OCI-LY1 (cell line): ENCODE results near the gene GCG.

Experiments used
- H2AFZ ChIP-seq: fragments of 200-600 bp; sonication (generic), shearing (Covaris generic); 2 replicates; pipeline ENCODE4 v1.6.0; 2014; ENCODE audit warnings: antibody characterized with exemption, mild to moderate bottlenecking, low read length
- H3F3A ChIP-seq: fragments of 200-600 bp; sonication (generic), shearing (Covaris generic); 2 replicates; pipeline ENCODE4 v1.6.0; 2014; ENCODE audit warnings: mild to moderate bottlenecking, antibody characterized with exemption, low read length, moderate library complexity; ENCODE audit not compliant: insufficient read depth
- H3K27ac ChIP-seq: fragments of 200-600 bp; sonication (generic); 2 replicates; pipeline ENCODE4 v1.5.1; 2014; ENCODE audit warnings: low read length, mixed run types, mild to moderate bottlenecking, low read depth; ENCODE audit not compliant: poor library complexity, severe bottlenecking
- H3K27me3 ChIP-seq: fragments of 200-600 bp; sonication (generic); 2 replicates; pipeline ENCODE4 v1.6.0; 2014; ENCODE audit warnings: antibody characterized with exemption, mild to moderate bottlenecking, low read length, moderate library complexity; ENCODE audit not compliant: insufficient read depth
- H3K36me3 ChIP-seq: fragments of 200-600 bp; sonication (generic); 2 replicates; pipeline ENCODE4 v1.6.1; 2014; ENCODE audit warnings: mild to moderate bottlenecking, antibody characterized with exemption, low read length, moderate library complexity, mixed read lengths; ENCODE audit not compliant: insufficient read depth
- H3K4me1 ChIP-seq: fragments of 200-600 bp; sonication (generic); 2 replicates; pipeline ENCODE4 v1.5.1; 2014; ENCODE audit warnings: mild to moderate bottlenecking, low read length, moderate library complexity; ENCODE audit not compliant: insufficient read depth, severe bottlenecking
- H3K4me2 ChIP-seq: fragments of 200-600 bp; sonication (generic), shearing (Covaris generic); 2 replicates; pipeline ENCODE4 v1.6.1; 2014; ENCODE audit warnings: low read length
- H3K4me3 ChIP-seq: fragments of 200-600 bp; sonication (generic); 2 replicates; pipeline ENCODE4 v1.5.1; 2014; ENCODE audit warnings: low read length, low read depth, mild to moderate bottlenecking, mixed read lengths; ENCODE audit not compliant: poor library complexity, severe bottlenecking
- H3K79me2 ChIP-seq: fragments of 200-600 bp; shearing (Covaris generic); 2 replicates; pipeline ENCODE4 v1.6.1; 2016; ENCODE audit warnings: mixed run types, low read length, mixed read lengths; ENCODE audit not compliant: insufficient read depth
- H3K9ac ChIP-seq: fragments of 200-600 bp; sonication (generic), shearing (Covaris generic); 2 replicates; pipeline ENCODE4 v1.6.1; 2014; ENCODE audit warnings: mild to moderate bottlenecking, low read length, mixed read lengths
- H3K9me2 ChIP-seq: fragments of 200-600 bp; sonication (generic), shearing (Covaris generic); 2 replicates; pipeline ENCODE4 v1.6.1; 2014; ENCODE audit warnings: low read depth, mild to moderate bottlenecking, low read length, mixed read lengths
- H3K9me3 ChIP-seq: fragments of 200-600 bp; shearing (Covaris generic); 2 replicates; pipeline ENCODE4 v1.6.1; 2014; ENCODE audit warnings: low read length, mixed read lengths
- H4K20me1 ChIP-seq: fragments of 200-600 bp; sonication (generic), shearing (Covaris generic); 2 replicates; pipeline ENCODE4 v1.6.0; 2016; ENCODE audit warnings: mild to moderate bottlenecking, low read length; ENCODE audit not compliant: insufficient read depth
- EZH2 ChIP-seq: fragments of 200-600 bp; sonication (generic), shearing (Covaris generic); IDR thresholded peaks from 2 replicates; pipeline ENCODE4 v1.8.0; 2017; ENCODE audit warnings: borderline replicate concordance, mixed run types, mild to moderate bottlenecking, antibody characterized with exemption, low read length, moderate library complexity, mixed read lengths
- TF ChIP-seq, protein P1 (sequence below): fragments of 200-600 bp; sonication (generic), shearing (Covaris generic); IDR thresholded peaks from 2 replicates; pipeline ENCODE4 v1.5.1; 2017; ENCODE audit warnings: mild to moderate bottlenecking, antibody characterized with exemption, low read length, moderate library complexity, mixed read lengths

Gene GCG

DNA sequence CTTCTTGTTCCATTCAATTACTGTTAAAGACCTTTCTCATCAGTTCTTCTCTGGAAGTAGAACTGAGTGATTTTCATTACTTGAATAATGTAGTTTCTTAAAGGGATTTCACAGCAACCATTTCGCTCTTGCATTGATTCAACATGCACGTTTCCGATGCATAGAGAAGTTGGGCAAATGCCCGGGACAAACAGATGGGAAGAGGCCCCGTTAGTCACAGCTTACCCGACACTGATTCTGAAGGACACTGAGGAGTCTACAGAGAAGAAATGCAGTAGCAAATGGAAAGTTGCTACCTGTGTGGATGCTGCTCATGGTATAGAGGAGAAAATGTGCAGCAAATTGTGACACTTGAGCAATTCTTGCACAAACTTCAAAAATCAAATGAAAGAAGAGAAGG is 32.3 kb upstream of the GCG start:
- H2AFZ ChIP-seq = no peak overlapping the region
- no peaks in the 10 kb centered on the region for H3F3A ChIP-seq
- no peaks in the 10 kb centered on the region for H3K4me1 ChIP-seq
- H3K9me2 ChIP-seq = no peaks in the 10 kb centered on the region
- no peaks in the 10 kb centered on the region for H3K79me2 ChIP-seq
- no peaks in the 10 kb centered on the region for H3K36me3 ChIP-seq
- H4K20me1 ChIP-seq = no peaks in the 10 kb centered on the region
- H3K4me3 ChIP-seq = no peak overlapping the region
- H3K9ac ChIP-seq = no peak overlapping the region
- no peaks in the 10 kb centered on the region for H3K9me3 ChIP-seq
- no peak overlapping the region for H3K27ac ChIP-seq
- H3K4me2 ChIP-seq = no peak overlapping the region
- no peaks in the 10 kb centered on the region for H3K27me3 ChIP-seq
- TF ChIP-seq, protein P1, sequence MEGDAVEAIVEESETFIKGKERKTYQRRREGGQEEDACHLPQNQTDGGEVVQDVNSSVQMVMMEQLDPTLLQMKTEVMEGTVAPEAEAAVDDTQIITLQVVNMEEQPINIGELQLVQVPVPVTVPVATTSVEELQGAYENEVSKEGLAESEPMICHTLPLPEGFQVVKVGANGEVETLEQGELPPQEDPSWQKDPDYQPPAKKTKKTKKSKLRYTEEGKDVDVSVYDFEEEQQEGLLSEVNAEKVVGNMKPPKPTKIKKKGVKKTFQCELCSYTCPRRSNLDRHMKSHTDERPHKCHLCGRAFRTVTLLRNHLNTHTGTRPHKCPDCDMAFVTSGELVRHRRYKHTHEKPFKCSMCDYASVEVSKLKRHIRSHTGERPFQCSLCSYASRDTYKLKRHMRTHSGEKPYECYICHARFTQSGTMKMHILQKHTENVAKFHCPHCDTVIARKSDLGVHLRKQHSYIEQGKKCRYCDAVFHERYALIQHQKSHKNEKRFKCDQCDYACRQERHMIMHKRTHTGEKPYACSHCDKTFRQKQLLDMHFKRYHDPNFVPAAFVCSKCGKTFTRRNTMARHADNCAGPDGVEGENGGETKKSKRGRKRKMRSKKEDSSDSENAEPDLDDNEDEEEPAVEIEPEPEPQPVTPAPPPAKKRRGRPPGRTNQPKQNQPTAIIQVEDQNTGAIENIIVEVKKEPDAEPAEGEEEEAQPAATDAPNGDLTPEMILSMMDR = no peak
- TF ChIP-seq EZH2 = no peak

DNA sequence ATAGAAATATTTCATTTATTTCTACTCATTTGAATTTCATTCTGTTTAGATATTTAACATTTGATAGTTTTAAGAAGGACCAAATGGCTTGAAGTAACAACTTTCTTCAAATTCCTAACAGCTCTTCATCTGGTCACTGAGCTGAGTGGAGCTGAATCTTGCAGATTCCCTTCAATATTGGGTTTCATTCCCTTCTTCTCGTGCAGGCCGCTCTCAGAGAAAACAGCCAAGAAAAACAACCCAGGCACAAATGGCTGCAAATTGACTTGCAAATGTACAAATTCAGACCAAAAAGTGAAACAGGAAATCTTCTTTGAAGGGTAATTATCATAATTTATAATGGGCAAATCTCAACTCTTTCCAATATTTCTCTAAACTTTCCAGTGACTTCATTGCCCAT is 30.3 kb upstream of the GCG start:
- TF ChIP-seq, protein P1 = no peak
- no peak for TF ChIP-seq EZH2

GRCh38 chr2:162177301-162177700 is 25.3 kb upstream of the GCG start:
- no peaks in the 10 kb centered on the region for H4K20me1 ChIP-seq
- no peaks in the 10 kb centered on the region for H3K79me2 ChIP-seq
- no peak overlapping the region for H3K27ac ChIP-seq
- no peaks in the 10 kb centered on the region for H3K27me3 ChIP-seq
- H3K4me2 ChIP-seq = no peak overlapping the region
- H3K36me3 ChIP-seq = no peaks in the 10 kb centered on the region
- H3K4me3 ChIP-seq = no peak overlapping the region
- no peaks in the 10 kb centered on the region for H3K9me2 ChIP-seq
- no peaks in the 10 kb centered on the region for H3K4me1 ChIP-seq
- H3K9ac ChIP-seq = no peak overlapping the region
- H3K9me3 ChIP-seq = no peaks in the 10 kb centered on the region
- no peak overlapping the region for H2AFZ ChIP-seq
- TF ChIP-seq, protein P1 = no peak
- TF ChIP-seq EZH2 = no peak
- no peaks in the 10 kb centered on the region for H3F3A ChIP-seq

More for the DNA sequence above, 30.3 kb upstream of the GCG start:
- H3K4me1 ChIP-seq = no peaks in the 10 kb centered on the region
- no peaks in the 10 kb centered on the region for H3F3A ChIP-seq
- no peaks in the 10 kb centered on the region for H3K9me2 ChIP-seq
- no peak overlapping the region for H3K4me2 ChIP-seq
- no peaks in the 10 kb centered on the region for H4K20me1 ChIP-seq
- no peak overlapping the region for H3K4me3 ChIP-seq
- H2AFZ ChIP-seq = no peak overlapping the region
- no peaks in the 10 kb centered on the region for H3K36me3 ChIP-seq
- H3K27me3 ChIP-seq = no peaks in the 10 kb centered on the region
- no peak overlapping the region for H3K27ac ChIP-seq
- H3K9me3 ChIP-seq = no peaks in the 10 kb centered on the region
- H3K9ac ChIP-seq = no peak overlapping the region
- H3K79me2 ChIP-seq = no peaks in the 10 kb centered on the region
